Naive thymus-derived CD8-positive, alpha-beta T cell (primary cell): Measurements from ENCODE around the gene SIGLEC6. TPM values are rescaled to one million over a fixed set of nuclear protein-coding genes. Genes with fewer than 3 reads are reported as not detected.

ENCODE experiments used
- ATAC-seq, 2 donors: fragments of 150-1000 bp; cut with Tn5 transposase in 1 of 2; sonication (Bioruptor Pico), chemical (Tn5 transposase) in 1 of 2; 1 replicate in 1 of 2; 2 replicates in 1 of 2; pipeline ENCODE4 v1.10.0; 2021; ENCODE audit warnings: mild to moderate bottlenecking in 2 of 2, moderate library complexity in 2 of 2
- POLR2A ChIA-PET: fragments of 350-600 bp; sonication (Branson Sonifier 250); formaldehyde crosslinking; loops from one replicate; lab custom pipeline; 2021; ENCODE audit warnings: antibody characterized with exemption; lab: Charles Lee
- DNase-seq, 10 donors: peaks; one replicate each; pipeline versions ENCODE4 v3.0.0 to v3.0.0-alpha.2; 2020 to 2022
- H3K27ac Mint-ChIP-seq, 10 donors: one replicate each; pipeline ENCODE4 v1.8.0; 2020 to 2022; ENCODE audit warnings: mild to moderate bottlenecking in 10 of 10, mixed read lengths in 10 of 10, moderate library complexity in 4 of 10, inconsistent platforms in 1 of 10
- H3K27me3 Mint-ChIP-seq, 5 donors: one replicate each; pipeline ENCODE4 v1.8.0; 2021 to 2022; ENCODE audit warnings: mixed read lengths in 5 of 5
- H3K36me3 Mint-ChIP-seq, 3 donors: one replicate each; pipeline ENCODE4 v1.8.0; 2020 to 2022; ENCODE audit warnings: mixed read lengths in 3 of 3, mild to moderate bottlenecking in 2 of 3, inconsistent platforms in 1 of 3
- H3K4me1 Mint-ChIP-seq, 4 donors: one replicate each; pipeline ENCODE4 v1.8.0; 2021 to 2022; ENCODE audit warnings: mixed read lengths in 4 of 4
- H3K4me3 Mint-ChIP-seq, 10 donors: one replicate each; pipeline ENCODE4 v1.8.0; 2020 to 2022; ENCODE audit warnings: mild to moderate bottlenecking in 10 of 10, mixed read lengths in 10 of 10, moderate library complexity in 6 of 10, inconsistent platforms in 1 of 10
- H3K9me3 Mint-ChIP-seq, 9 donors: one replicate each; pipeline ENCODE4 v1.8.0; 2020 to 2022; ENCODE audit warnings: mixed read lengths in 9 of 9, mild to moderate bottlenecking in 3 of 9, inconsistent platforms in 1 of 9, moderate library complexity in 1 of 9
- polyA plus RNA-seq, 3 donors: library from polyadenylated mRNA; unstranded; fragments of 300-500 nt; fragmentation: Illumina TruSeq; gene quantifications; one replicate each; pipeline ENCODE4 v1.2.3, GENCODE V29; 2021
- total RNA-seq, 8 experiments: library from RNA in 2 of 8; stranded (reverse) in 2 of 8; gene quantifications; one replicate each; pipeline ENCODE4 v1.2.3 and lab custom pipeline; 2021 to 2026

Gene SIGLEC6
- total and polyA plus RNA-seq, 5 experiments from 2014 or later = 0.26 TPM; not detected in 4

DNA sequence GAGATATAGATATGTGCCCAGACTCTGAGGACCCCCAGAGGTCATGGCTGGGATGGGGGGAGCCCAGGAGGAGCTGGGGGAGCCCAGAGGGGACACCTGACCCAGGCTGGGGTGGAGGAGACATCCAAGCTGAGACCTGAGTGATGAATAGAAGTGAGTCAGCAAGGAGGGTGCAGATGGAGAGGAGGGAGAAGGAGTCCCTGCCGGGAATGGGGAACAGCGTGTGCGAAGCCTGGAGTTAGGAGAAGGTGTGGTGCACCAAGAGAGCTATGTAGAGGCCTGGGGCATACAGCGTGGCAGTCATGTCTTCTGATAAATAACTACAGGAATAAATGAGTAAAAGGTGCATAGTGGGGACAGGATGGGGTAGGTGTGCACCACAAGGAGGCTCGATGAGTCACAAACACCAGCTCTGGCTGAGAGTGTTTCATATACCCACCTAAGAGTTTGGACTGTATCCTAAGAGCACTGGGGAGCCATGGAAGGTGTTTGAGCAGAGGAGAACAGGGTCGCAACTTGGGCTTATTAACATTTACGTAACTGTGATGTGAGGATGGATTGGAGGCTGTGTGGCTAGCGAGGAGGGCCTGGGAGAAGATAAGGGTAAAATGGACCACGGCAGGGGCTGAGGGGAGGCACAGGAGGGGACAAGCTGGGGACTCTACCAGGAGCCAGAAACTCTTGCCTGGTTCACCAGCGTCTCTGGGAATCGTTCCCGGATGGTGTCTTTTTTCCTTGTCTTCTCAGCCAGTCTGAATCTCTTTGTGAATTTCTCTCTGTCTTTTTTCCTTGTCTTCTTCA lies 51.7 kb downstream of the SIGLEC6 start:
- Mint-ChIP-seq H3K27ac (no peak overlapping the region), H3K4me3 (no peak overlapping the region), H3K9me3 (peaks cover 0 to 3% (median 0%) of the 10 kb centered on the region in 9 donors), H3K4me1 (no peaks in the 10 kb centered on the region), H3K27me3 (peaks cover 10 to 49% (median 26%) of the 10 kb centered on the region in 5 donors), H3K36me3 (no peaks in the 10 kb centered on the region)
- DNase-seq (no peak), ATAC-seq (no peak)
- POLR2A ChIA-PET = interaction anchor here (0.6 kb wide), 1 partner anchor 11 kb away, joined by 3 read pairs; no protein-coding TSS in a partner anchor

DNA sequence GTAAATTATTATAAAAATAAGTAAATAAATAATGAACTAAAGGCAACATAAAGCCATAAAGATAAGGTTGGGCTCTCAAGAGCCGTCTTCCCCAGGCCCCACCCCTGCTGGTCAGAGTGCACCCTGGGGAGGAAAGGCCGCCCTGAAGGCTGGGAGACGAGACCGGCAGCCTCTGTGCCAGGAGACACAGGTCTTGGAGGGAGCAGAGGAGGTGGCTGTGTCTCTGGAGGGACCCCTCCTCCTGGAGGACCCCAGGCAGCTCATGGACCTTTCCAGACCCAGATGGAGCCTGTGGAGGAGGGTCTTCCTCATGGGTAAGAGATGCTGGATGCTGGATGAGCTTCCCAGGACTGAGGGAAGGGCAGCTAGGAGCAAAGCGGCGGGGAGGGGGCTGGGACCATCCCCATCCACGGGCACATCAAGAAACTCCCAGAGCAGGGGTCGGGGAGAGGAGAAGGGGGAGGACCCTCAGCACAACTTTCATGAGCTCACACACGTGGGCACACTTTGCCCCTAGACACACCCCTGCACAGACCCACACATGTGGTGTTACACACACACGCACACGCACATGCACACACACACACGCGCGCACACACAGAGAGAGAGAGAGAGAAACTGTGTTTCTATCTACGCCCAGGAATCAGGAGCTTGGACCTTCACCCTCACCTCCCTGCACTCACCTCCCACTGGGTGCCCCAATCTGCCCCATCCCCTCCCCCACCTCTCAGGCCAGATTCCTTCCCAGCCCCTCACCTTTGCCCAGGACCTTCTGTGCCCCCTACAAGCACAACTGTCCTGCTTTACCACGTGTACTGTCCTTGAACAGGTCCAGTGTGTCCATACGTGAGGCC lies 52.9 kb downstream of the SIGLEC6 start, which contains the start of gene CEACAM18:
TSS of gene CEACAM18 (plus strand) at position 159 of the 854 bp plus-strand sequence.
- POLR2A ChIA-PET = no interaction called here
- DNase-seq = no peak
- peaks cover 0 to 3% (median 0%) of the 10 kb centered on the region in 9 donors for H3K9me3 Mint-ChIP-seq
- H3K4me3 Mint-ChIP-seq = peak within 1 kb of the TSS in 1 of 10 donors; percentile 20
- no peak for ATAC-seq
- no peaks in the 10 kb centered on the region for H3K36me3 Mint-ChIP-seq
- H3K27ac Mint-ChIP-seq = no peak within 1 kb of the TSS
- H3K4me1 Mint-ChIP-seq = no peaks in the 10 kb centered on the region
- H3K27me3 Mint-ChIP-seq = peaks cover 7 to 56% (median 25%) of the 10 kb centered on the region in 5 donors

DNA sequence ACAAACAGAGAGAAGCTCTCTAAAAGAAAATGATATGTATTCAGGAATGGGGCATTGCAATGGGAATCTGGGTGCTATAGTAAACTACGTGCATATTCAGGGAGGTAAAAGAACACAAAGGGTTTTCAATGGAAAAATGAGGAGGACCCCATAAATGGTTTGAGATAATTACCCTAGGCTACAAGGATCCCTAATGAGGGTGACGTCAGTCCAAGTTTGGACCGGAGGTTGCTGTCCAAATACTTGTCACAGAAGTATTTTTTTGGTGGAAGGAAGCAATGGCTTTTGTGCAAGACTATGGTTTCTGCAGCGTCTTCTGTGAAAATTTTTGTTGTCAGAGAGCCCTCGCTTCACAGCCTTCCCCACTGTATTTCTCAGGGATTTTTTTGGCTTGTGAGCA lies 54.1 kb downstream of the SIGLEC6 start:
- Mint-ChIP-seq H3K27me3 (peaks cover 10 to 60% (median 24%) of the 10 kb centered on the region in 5 donors), H3K36me3 (no peaks in the 10 kb centered on the region), H3K4me1 (no peaks in the 10 kb centered on the region), H3K4me3 (no peak overlapping the region), H3K9me3 (peaks cover 0 to 3% (median 0%) of the 10 kb centered on the region in 9 donors), H3K27ac (no peak overlapping the region)
- ATAC-seq = no peak
- DNase-seq = no peak
- POLR2A ChIA-PET = no interaction called here

DNA sequence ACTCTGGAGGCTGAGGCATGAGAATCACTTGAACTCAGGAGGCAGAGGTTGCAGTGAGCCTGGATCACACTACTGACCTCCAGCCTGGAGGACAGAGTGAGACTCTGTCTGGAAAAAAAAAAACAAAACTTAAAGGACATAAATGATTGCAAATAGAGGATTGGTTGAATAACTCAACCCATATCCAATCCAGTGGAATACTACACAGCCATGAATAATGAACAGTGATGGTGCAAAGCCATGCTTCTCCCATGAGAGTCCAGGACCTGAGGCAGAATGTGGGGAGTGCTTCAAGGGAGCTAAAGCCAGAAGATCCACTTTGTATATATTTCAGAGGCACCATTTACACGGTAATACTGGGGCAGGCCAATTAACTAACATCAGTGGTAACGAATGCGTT lies 55.3 kb downstream of the SIGLEC6 start:
- H3K9me3 Mint-ChIP-seq = peaks cover 0 to 3% (median 0%) of the 10 kb centered on the region in 9 donors
- ATAC-seq = no peak
- no peaks in the 10 kb centered on the region for H3K4me1 Mint-ChIP-seq
- DNase-seq = no peak
- POLR2A ChIA-PET = no interaction called here
- H3K4me3 Mint-ChIP-seq = no peak overlapping the region
- H3K36me3 Mint-ChIP-seq = no peaks in the 10 kb centered on the region
- H3K27me3 Mint-ChIP-seq = peaks cover 6 to 55% (median 20%) of the 10 kb centered on the region in 5 donors
- no peak overlapping the region for H3K27ac Mint-ChIP-seq

DNA sequence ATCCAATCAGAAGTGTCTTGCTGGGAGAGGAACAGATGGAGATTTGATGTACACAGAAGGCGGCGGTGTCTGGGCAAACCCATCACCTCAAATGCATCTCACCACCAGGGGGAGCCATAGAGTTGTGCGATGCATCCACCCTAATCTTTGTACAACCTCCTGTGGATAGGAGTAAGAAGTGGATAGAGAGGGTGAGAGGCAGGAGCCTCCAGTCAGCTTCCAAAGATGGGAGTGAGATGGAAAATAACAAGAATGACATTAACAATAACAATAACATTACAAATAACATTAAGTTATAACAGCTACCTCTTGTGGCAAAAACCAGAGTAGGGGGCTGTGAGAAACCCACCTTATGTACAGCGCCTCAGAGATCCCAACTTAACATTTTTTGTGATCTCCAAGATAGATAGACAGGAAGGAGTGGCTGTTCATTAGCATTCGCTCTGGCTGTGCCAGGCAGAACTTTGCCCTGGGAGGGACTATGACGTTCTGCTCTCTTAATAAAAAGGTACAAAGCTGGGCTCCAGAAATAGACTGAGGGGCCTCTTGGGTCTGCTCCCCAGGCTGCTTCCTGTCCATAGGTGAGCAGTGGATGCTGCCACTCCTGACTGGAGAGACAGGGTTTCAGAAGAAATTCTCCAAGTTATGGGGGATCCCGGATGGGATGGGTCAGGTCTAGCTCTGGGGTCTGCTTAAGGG lies 58.3 kb downstream of the SIGLEC6 start:
- no peak overlapping the region for H3K4me3 Mint-ChIP-seq
- DNase-seq = peak; percentile 41 to 90 (median 72)

DNA sequence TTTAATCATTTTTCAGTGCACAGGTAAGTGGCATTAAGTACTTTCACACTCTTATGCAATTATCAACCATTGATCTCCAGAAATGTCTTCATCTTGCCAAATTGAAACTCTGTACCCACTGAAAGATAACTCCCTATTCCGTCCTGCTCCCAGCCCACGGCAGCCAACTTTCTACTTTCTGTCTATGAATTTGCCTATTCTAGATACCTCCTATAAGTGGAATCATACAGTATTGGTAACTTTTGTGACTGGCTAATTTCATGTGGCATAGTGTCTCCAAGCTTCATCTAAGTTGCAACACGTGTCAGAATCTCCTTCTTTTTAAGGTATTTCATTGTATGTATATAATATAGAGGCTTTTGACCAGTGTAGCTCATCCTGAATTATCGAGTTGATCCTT lies 58.9 kb downstream of the SIGLEC6 start:
- Mint-ChIP-seq H3K27me3 (peaks cover 6 to 30% (median 11%) of the 10 kb centered on the region in 5 donors), H3K4me1 (peaks cover 0 to 1% (median 0%) of the 10 kb centered on the region in 4 donors), H3K9me3 (peaks cover 0 to 3% (median 0%) of the 10 kb centered on the region in 9 donors), H3K4me3 (no peak overlapping the region), H3K36me3 (no peaks in the 10 kb centered on the region), H3K27ac (no peak overlapping the region)
- DNase-seq (no peak), ATAC-seq (no peak)
- POLR2A ChIA-PET = interaction anchor here (0.6 kb wide), 1 partner anchor 184 kb away, joined by 4 read pairs; no protein-coding TSS in a partner anchor

More for the DNA sequence above, 58.3 kb downstream of the SIGLEC6 start:
- POLR2A ChIA-PET = interaction anchor here (0.6 kb wide), 1 partner anchor 184 kb away, joined by 4 read pairs; no protein-coding TSS in a partner anchor
- Mint-ChIP-seq H3K27me3 (peaks cover 6 to 33% (median 11%) of the 10 kb centered on the region in 5 donors), H3K9me3 (peaks cover 0 to 3% (median 0%) of the 10 kb centered on the region in 9 donors), H3K36me3 (no peaks in the 10 kb centered on the region), H3K4me1 (no peaks in the 10 kb centered on the region), H3K27ac (peak overlapping the region in 1 of 10 donors; percentile 67)
- ATAC-seq = peak; percentile 71 to 80

DNA sequence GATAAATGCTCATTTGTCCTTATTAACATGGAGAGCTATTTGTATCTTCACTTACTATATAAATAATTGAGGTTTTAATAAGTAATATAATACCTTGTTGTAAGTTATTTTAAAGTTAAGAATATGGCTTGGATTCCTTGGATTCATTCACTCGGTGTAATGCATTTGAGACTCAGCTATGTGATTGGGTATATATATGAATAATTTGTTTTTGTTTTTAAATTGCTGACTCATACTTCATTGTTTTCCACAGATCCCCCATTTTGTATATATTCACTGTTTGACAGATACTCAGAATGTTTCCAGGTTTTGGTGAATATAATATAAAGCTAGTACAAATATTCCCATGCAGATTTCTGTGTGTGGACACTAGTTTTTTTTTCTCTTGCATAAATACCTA lies 59.9 kb downstream of the SIGLEC6 start:
- ATAC-seq (no peak), DNase-seq (no peak)
- no peaks in the 10 kb centered on the region for H3K36me3 Mint-ChIP-seq
- H3K27me3 Mint-ChIP-seq = peaks cover 5 to 31% (median 16%) of the 10 kb centered on the region in 5 donors
- no peak overlapping the region for H3K4me3 Mint-ChIP-seq
- peaks cover 0 to 3% (median 0%) of the 10 kb centered on the region in 9 donors for H3K9me3 Mint-ChIP-seq
- H3K27ac Mint-ChIP-seq = no peak overlapping the region
- peaks cover 0 to 2% (median 0%) of the 10 kb centered on the region in 4 donors for H3K4me1 Mint-ChIP-seq
- POLR2A ChIA-PET = no interaction called here

DNA sequence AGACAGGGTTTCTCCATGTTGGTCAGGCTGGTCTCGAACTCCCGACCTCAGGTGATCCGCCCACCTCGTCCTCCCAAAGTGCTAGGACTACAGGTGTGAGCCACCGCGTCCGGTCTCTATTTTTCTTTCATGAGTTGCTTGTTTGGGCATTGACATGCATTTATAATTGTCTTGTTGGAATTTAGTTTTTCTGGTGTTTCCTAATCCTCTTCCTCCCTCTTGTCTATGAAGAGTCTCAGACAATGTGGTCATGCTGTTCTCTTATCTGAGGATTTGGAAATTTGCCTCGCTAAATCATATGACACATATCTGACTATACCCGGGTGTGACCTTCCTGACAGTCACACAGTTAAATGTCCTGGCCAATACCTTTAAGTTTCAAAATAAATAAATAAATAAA lies 60.5 kb downstream of the SIGLEC6 start:
- POLR2A ChIA-PET = no interaction called here
- no peak overlapping the region for H3K4me3 Mint-ChIP-seq

DNA sequence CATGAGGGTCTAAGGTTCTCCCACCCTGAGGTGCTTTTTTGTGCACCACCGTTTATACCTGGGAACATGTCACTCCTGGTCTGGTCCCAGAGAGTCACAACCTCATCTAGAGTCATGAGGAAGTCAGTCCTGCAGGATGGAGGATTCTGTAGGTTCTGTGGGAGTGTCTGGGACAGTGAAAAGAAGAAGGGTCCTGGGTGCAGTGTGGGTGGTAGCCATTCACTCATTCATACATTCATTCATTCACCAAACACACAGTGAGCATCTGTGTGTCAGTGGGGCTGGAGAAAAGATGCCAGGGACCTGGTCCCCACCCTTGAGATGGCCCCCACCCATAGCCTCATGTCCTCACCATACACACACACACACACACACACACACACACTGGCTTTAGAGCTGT lies 61.8 kb downstream of the SIGLEC6 start:
- H3K4me1 Mint-ChIP-seq = peaks cover 0 to 2% (median 0%) of the 10 kb centered on the region in 4 donors
- H3K9me3 Mint-ChIP-seq = no peaks in the 10 kb centered on the region

More for the DNA sequence above, 60.5 kb downstream of the SIGLEC6 start:
- no peaks in the 10 kb centered on the region for H3K9me3 Mint-ChIP-seq
- peaks cover 0 to 2% (median 0%) of the 10 kb centered on the region in 4 donors for H3K4me1 Mint-ChIP-seq
- ATAC-seq (no peak), DNase-seq (no peak)
- no peak overlapping the region for H3K27ac Mint-ChIP-seq
- H3K27me3 Mint-ChIP-seq = peaks cover 5 to 37% (median 15%) of the 10 kb centered on the region in 5 donors
- no peaks in the 10 kb centered on the region for H3K36me3 Mint-ChIP-seq

DNA sequence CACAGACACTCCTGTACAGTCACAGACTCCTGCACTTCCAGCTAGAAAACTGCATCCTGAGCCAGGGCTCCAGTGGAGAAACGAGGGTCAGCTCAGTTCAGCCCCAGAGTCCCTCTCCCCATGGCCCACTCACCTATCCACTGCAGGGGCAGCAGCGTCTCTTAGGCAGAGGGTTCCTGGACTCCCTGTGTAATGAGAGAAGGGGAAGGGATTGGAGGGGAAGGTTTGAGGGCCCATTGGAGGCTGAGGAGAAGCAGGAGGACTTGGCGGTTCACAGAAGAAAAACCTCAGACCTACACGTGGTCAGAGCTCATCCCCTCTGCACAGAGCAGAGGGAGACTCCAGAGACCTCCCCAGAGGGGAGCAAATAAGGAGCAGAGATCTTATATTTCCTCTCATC lies 62.3 kb downstream of the SIGLEC6 start:
- Mint-ChIP-seq H3K4me1 (peaks cover 0 to 4% (median under 1%) of the 10 kb centered on the region in 4 donors), H3K27ac (peak overlapping the region in 1 of 10 donors; percentile 38), H3K4me3 (no peak overlapping the region), H3K36me3 (peaks cover 0 to 4% (median 0%) of the 10 kb centered on the region in 3 donors), H3K27me3 (peaks cover 8 to 44% (median 22%) of the 10 kb centered on the region in 5 donors), H3K9me3 (no peaks in the 10 kb centered on the region)
- ATAC-seq (no peak), DNase-seq (no peak)
- POLR2A ChIA-PET = interaction anchor here (0.7 kb wide), 1 partner anchor 11 kb away, joined by 3 read pairs; no protein-coding TSS in a partner anchor

More for the DNA sequence above, 61.8 kb downstream of the SIGLEC6 start:
- no peak overlapping the region for H3K27ac Mint-ChIP-seq
- H3K4me3 Mint-ChIP-seq = no peak overlapping the region
- DNase-seq (no peak), ATAC-seq (no peak)
- peaks cover 0 to 4% (median 0%) of the 10 kb centered on the region in 3 donors for H3K36me3 Mint-ChIP-seq
- peaks cover 10 to 46% (median 22%) of the 10 kb centered on the region in 5 donors for H3K27me3 Mint-ChIP-seq
- POLR2A ChIA-PET = interaction anchor here (0.7 kb wide), 1 partner anchor 11 kb away, joined by 3 read pairs; no protein-coding TSS in a partner anchor

DNA sequence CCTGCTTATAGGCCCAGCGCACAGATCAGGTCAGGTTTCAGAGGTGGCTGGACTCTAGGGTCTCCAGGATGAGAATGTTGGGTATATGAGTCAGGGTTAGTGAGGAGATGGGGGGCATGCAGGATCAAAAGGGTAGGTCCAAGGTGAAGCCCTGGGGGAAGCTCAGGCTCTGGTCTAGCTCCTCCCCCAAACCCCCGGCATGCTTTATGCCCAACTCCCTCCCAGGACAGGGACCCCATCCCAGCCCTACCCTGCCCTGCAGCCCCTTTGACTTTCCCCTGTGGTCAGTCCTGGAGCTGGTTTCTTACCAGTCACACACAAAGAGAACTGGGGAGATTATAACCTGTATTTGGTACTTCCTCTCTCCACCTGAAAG lies 62.9 kb downstream of the SIGLEC6 start:
- Mint-ChIP-seq H3K4me3 (no peak overlapping the region), H3K9me3 (no peaks in the 10 kb centered on the region), H3K4me1 (peaks cover 0 to 5% (median 2%) of the 10 kb centered on the region in 4 donors), H3K36me3 (peaks cover 0 to 4% (median 0%) of the 10 kb centered on the region in 3 donors), H3K27me3 (peaks cover 10 to 40% (median 21%) of the 10 kb centered on the region in 5 donors), H3K27ac (no peak overlapping the region)
- DNase-seq (no peak), ATAC-seq (no peak)
- POLR2A ChIA-PET = no interaction called here
